ENCODE results near the gene SLC16A13.
"Not testable (repeated sequence)": the region's sequence is repeated elsewhere in the genome, so short reads cannot be mapped to it uniquely, and the experiment has no call there.

Gene SLC16A13

GRCh38 chr17:7043497-7044198 lies 7.8 kb downstream of the SLC16A13 start, which contains the start of gene SLC16A11:
TSS of gene SLC16A11 (minus strand) at chr17:7044092. CDS start at chr17:7043513, 579 bp downstream.
- H3K27ac Mint-ChIP-seq (ENCODE audit: low read depth): peak within 1 kb of the TSS; percentile 94
- ATAC-seq (replicated peaks; ENCODE audit: extremely low read depth, poor library complexity, severe bottlenecking): no peak
- no peaks in the 10 kb centered on the region for H3K27me3 Mint-ChIP-seq

GRCh38 chr17:7045492-7046126 lies 9.8 kb downstream of the SLC16A13 start:
- Mint-ChIP-seq H3K9me3 (no peaks in the 10 kb centered on the region), H3K27me3 (no peaks in the 10 kb centered on the region), H3K4me1 (peaks cover 40% of the 10 kb centered on the region), H3K4me3 (peak overlapping the region; percentile 79), H3K27ac (ENCODE audit: low read depth) (peak overlapping the region; percentile 60), H3K36me3 (ENCODE audit: insufficient read depth) (peaks cover 4% of the 10 kb centered on the region)
- DNase-seq (ENCODE audit: low spot score in 2 of 2): peak in 1 of 2 donors; percentile 47
- ATAC-seq (replicated peaks; ENCODE audit: extremely low read depth, poor library complexity, severe bottlenecking): peak; percentile 50

More at GRCh38 chr17:7043497-7044198, 7.8 kb downstream of the SLC16A13 start, which contains the start of gene SLC16A11:
- Mint-ChIP-seq H3K36me3 (ENCODE audit: insufficient read depth) (peaks cover 4% of the 10 kb centered on the region), H3K4me3 (peak within 1 kb of the TSS; percentile 82), H3K4me1 (peaks cover 48% of the 10 kb centered on the region), H3K9me3 (no peaks in the 10 kb centered on the region)
- DNase-seq (ENCODE audit: low spot score in 2 of 2): no peak

- ATAC-seq (replicated peaks; ENCODE audit: extremely low read depth, poor library complexity, severe bottlenecking) (peak; percentile 16), DNase-seq (ENCODE audit: low spot score in 2 of 2) (no peak)
- H3K9me3 Mint-ChIP-seq: no peaks in the 10 kb centered on the region
Measured at GRCh38 chr17:7046127-7046724, 10.4 kb downstream of the SLC16A13 start.

DNA sequence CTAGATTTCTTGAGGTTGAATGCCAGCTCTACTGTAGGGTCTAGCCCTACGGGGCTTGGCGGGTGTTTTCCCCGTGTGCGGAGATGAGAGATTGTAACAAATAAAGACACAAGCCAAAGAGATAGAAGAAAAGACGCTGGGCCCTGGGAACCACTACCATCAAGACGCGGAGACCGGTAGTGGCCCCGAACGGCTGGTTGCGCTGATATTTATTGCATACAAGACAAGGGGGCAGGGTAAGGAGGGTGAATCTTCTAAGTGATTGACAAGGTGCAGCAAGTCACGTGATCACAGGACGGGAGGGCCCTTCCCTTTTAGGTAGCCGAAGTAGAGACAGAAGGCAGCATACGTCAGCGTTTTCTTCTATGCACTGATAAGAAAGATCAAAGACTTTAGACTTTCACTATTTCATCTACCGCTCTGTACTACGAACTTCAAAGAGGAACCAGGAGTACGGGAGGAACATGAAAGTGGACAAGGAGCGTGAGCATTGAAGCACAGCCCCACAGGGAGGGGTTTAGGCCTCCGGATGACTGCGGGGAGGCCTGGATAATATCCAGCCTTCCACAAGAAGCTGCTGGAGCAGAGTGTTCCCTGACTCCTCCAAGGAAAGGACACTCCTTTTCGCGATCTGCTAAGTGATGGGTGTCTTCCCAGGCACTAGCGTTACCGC lies 11.0 kb downstream of the SLC16A13 start:
- H3K9me3 Mint-ChIP-seq; H3K36me3 Mint-ChIP-seq (ENCODE audit: insufficient read depth); H3K27me3 Mint-ChIP-seq: not testable (repeated sequence)
- Mint-ChIP-seq H3K4me1 (peaks cover 32% of the 10 kb centered on the region), H3K4me3 (peak overlapping the region; percentile 79), H3K27ac (ENCODE audit: low read depth) (peak overlapping the region; percentile 60)
- ATAC-seq (replicated peaks; ENCODE audit: extremely low read depth, poor library complexity, severe bottlenecking): peak; percentile 48
- peak in 1 of 2 donors; percentile 74 for DNase-seq (ENCODE audit: low spot score in 2 of 2)

More at GRCh38 chr17:7046127-7046724, 10.4 kb downstream of the SLC16A13 start:
- Mint-ChIP-seq H3K36me3 (ENCODE audit: insufficient read depth) (peaks cover 4% of the 10 kb centered on the region), H3K4me3 (peak overlapping the region; percentile 79), H3K4me1 (peaks cover 38% of the 10 kb centered on the region), H3K27ac (ENCODE audit: low read depth) (peak overlapping the region; percentile 60), H3K27me3 (no peaks in the 10 kb centered on the region)

DNA sequence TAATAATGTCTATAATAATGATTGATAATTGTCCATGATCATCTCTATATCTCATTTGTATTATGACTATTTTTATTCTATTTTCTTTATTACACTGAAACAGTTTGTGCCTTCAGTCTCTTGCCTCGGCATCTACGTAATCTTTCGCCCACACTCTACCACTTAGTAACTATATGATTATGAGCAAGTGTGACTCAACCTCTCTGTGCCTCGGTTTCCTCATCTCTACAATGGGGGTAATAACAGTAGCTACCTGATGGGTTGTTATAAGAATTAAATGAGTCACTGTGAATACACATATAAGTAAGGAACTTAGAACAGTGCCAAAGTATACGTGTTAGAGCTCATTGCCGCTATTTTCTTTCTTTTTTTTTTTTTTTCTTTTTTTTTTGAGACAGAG lies 11.8 kb downstream of the SLC16A13 start:
- Mint-ChIP-seq H3K4me3 (peak overlapping the region; percentile 79), H3K4me1 (peaks cover 29% of the 10 kb centered on the region), H3K27me3 (no peaks in the 10 kb centered on the region), H3K36me3 (ENCODE audit: insufficient read depth) (peaks cover 2% of the 10 kb centered on the region), H3K27ac (ENCODE audit: low read depth) (peak overlapping the region; percentile 60), H3K9me3 (no peaks in the 10 kb centered on the region)
- DNase-seq (ENCODE audit: low spot score in 2 of 2) (no peak), ATAC-seq (replicated peaks; ENCODE audit: extremely low read depth, poor library complexity, severe bottlenecking) (no peak)

- H3K9me3 Mint-ChIP-seq: no peaks in the 10 kb centered on the region
- no peak for DNase-seq (ENCODE audit: low spot score in 2 of 2)
- H3K27ac Mint-ChIP-seq (ENCODE audit: low read depth): no peak overlapping the region
- peaks cover 24% of the 10 kb centered on the region for H3K4me1 Mint-ChIP-seq
- H3K36me3 Mint-ChIP-seq (ENCODE audit: insufficient read depth): peaks cover 2% of the 10 kb centered on the region
- no peaks in the 10 kb centered on the region for H3K27me3 Mint-ChIP-seq
- no peak overlapping the region for H3K4me3 Mint-ChIP-seq
- no peak for ATAC-seq (replicated peaks; ENCODE audit: extremely low read depth, poor library complexity, severe bottlenecking)
Measured at GRCh38 chr17:7048968-7049367, 13.2 kb downstream of the SLC16A13 start.

- not testable (repeated sequence) for ATAC-seq (replicated peaks; ENCODE audit: extremely low read depth, poor library complexity, severe bottlenecking); H3K36me3 Mint-ChIP-seq (ENCODE audit: insufficient read depth); H3K27ac Mint-ChIP-seq (ENCODE audit: low read depth); H3K4me3 Mint-ChIP-seq; H3K27me3 Mint-ChIP-seq; H3K9me3 Mint-ChIP-seq; DNase-seq (ENCODE audit: low spot score in 2 of 2)
- peaks cover 24% of the 10 kb centered on the region for H3K4me1 Mint-ChIP-seq
Measured at GRCh38 chr17:7050583-7050982, 14.8 kb downstream of the SLC16A13 start.

- Mint-ChIP-seq H3K27me3 (peaks cover 12% of the 10 kb centered on the region), H3K27ac (ENCODE audit: low read depth) (no peak overlapping the region), H3K4me3 (no peak overlapping the region), H3K4me1 (peaks cover 5% of the 10 kb centered on the region), H3K9me3 (no peaks in the 10 kb centered on the region), H3K36me3 (ENCODE audit: insufficient read depth) (no peaks in the 10 kb centered on the region)
- ATAC-seq (replicated peaks; ENCODE audit: extremely low read depth, poor library complexity, severe bottlenecking): no peak
- DNase-seq (ENCODE audit: low spot score in 2 of 2): no peak
Measured at GRCh38 chr17:7056386-7056785, 20.6 kb downstream of the SLC16A13 start.

- Mint-ChIP-seq H3K27ac (ENCODE audit: low read depth) (no peak overlapping the region), H3K4me3 (no peak overlapping the region), H3K27me3 (peaks cover 37% of the 10 kb centered on the region), H3K36me3 (ENCODE audit: insufficient read depth) (no peaks in the 10 kb centered on the region), H3K9me3 (no peaks in the 10 kb centered on the region), H3K4me1 (no peaks in the 10 kb centered on the region)
- DNase-seq (ENCODE audit: low spot score in 2 of 2) (no peak), ATAC-seq (replicated peaks; ENCODE audit: extremely low read depth, poor library complexity, severe bottlenecking) (no peak)
Measured at GRCh38 chr17:7058831-7059447, 23.1 kb downstream of the SLC16A13 start.

- ATAC-seq (replicated peaks; ENCODE audit: extremely low read depth, poor library complexity, severe bottlenecking): no peak
- peaks cover 41% of the 10 kb centered on the region for H3K27me3 Mint-ChIP-seq
- H3K27ac Mint-ChIP-seq (ENCODE audit: low read depth): no peak overlapping the region
- H3K9me3 Mint-ChIP-seq: no peaks in the 10 kb centered on the region
- no peaks in the 10 kb centered on the region for H3K36me3 Mint-ChIP-seq (ENCODE audit: insufficient read depth)
- no peak for DNase-seq (ENCODE audit: low spot score in 2 of 2)
- no peak overlapping the region for H3K4me3 Mint-ChIP-seq
- no peaks in the 10 kb centered on the region for H3K4me1 Mint-ChIP-seq
Measured at GRCh38 chr17:7060165-7060891, 24.5 kb downstream of the SLC16A13 start.

- Mint-ChIP-seq H3K4me3 (no peak overlapping the region), H3K27me3 (peaks cover 41% of the 10 kb centered on the region), H3K9me3 (peaks cover 7% of the 10 kb centered on the region), H3K4me1 (no peaks in the 10 kb centered on the region), H3K36me3 (ENCODE audit: insufficient read depth) (peaks cover 3% of the 10 kb centered on the region), H3K27ac (ENCODE audit: low read depth) (no peak overlapping the region)
- ATAC-seq (replicated peaks; ENCODE audit: extremely low read depth, poor library complexity, severe bottlenecking): no peak
- no peak for DNase-seq (ENCODE audit: low spot score in 2 of 2)
Measured at GRCh38 chr17:7063518-7064094, 27.8 kb downstream of the SLC16A13 start.

Measured in central memory CD8-positive, alpha-beta T cell (primary cell).